ENCODE measurements around the gene MRPL9.

MRPL9 gene

DNA sequence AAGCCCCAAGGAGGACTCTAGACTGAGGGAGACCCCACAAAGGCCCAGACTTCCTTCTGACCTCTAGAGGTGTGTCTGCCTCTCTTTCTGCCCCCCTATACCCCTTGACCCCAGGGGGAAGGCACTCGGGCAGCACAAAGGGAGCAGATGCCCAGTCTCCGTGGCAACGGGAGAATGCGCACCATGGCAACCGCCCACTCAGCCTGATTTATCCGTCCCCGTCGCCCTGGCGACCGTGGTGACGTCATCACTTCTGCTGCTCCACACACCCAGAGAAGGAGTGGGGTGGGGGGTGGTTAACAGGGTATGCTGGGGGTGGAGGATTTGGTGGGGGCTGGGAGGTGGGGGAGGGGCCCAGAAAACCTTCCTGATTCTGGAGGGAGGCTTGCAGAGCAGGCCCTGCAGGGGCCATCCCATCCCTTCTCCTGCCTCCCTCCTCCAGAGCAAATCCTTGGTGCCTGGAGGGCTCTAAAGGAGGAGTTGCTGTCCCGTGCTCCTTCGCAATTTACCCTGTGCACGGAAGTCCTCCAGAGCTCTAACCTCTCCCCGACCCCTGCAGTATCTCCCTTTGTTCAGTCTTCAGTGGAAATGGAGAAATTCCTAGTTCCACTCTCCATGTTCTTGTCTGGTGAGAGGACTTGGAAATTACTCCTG, 53.0 kb downstream of the MRPL9 start:
- no peak for DNase-seq

Measured in NCI-H226 (cell line).